Right lung (tissue), 5 donors: ENCODE measurements around the gene ERBIN. TPM values are rescaled to one million over a fixed set of nuclear protein-coding genes. Genes with fewer than 3 reads are reported as not detected.
"Not testable (repeated sequence)": the region's sequence is repeated elsewhere in the genome, so short reads cannot be mapped to it uniquely, and the experiment has no call there.

ENCODE experiments used
- DNase-seq, 2 donors: peaks; one replicate each; pipeline ENCODE4 v3.0.0-alpha.2; 2013
- polyA plus RNA-seq, 5 donors: library from polyadenylated mRNA; unstranded; fragments of 120-200 nt; gene quantifications; one replicate each; pipeline versions ENCODE4 v1.2.1 to v1.2.3, GENCODE V29; 2013; ENCODE audit warnings: inconsistent platforms in 1 of 5, low replicate concordance in 1 of 5; ENCODE audit not compliant: insufficient read length in 5 of 5, insufficient read depth in 1 of 5

ERBIN gene
- polyA plus RNA-seq, 5 donors, result 57.3 to 85.2 (median 80.2) TPM

DNA sequence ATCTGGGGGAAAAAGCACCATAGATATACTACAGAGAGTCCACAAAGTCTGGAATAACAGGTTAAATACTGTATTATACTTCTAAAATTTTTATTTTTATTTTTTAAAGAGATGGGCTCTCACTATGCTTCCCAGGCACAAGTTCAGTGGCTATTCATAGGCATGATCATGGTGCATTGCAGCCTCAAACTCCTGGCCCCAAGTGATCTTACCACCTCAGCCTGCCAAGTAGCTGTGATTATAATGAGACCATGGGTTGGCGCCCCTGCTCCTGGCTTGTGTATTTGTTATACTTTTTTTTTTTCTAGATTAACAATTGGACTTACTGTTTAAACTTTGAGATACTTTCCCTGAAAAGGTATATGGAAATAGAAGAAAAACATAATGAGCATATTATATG lies 25.9 kb downstream of the ERBIN start:
- no peak for DNase-seq

DNA sequence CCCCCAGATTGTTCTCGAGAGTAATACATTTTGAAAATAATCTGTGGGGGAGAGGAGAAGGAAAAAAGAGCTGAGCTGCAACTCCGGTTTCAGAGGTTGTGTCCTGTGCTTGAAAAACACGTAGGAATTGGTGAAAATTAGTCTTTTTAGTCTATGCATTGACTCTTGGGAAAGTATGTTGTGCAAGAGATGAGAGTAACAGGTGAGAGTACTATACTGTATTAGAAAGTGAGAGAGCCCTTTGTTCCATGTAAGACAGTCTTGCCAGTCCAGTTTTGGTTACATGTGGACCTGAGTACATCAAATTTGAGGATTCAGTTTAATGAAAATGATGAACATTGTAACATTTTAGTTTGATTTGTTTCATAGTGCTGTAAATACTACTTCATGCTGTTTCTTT lies 27.8 kb downstream of the ERBIN start:
- no peak for DNase-seq

DNA sequence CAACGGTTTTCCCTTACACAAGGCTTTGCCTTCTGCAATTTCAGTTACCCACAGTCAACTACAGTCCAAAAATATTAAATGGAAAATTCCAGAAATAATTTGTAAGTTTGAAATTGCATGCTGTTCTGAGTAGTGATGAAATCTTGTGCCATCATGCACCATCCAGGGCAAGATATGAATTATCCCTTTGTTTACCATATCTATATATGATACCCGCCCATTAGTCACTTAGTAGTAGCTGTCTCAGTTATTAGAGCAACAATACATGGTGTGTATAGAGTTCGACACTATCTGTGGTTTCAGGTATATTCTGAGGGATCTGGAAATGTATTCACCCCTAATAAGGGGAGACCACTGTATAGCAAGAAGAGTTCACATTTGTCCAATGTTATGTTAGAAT lies 29.4 kb downstream of the ERBIN start:
- DNase-seq, result no peak

DNA sequence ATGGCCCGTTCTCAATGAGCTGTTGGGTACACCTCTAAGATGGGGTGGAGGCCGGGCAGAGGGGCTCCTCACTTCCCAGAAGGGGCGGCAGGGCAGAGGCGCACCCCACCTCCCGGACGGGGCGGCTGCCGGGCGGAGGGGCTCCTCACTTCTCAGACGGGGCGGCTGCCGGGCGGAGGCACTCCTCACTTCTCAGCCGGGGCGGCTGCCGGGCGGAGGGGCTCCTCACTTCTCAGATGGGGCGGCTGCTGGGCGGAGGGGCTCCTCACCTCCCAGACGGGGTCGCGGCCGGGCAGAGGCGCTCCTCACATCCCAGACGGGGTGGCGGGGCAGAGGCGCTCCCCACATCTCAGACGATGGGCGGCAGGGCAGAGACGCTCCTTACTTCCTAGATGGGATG lies 31.3 kb downstream of the ERBIN start:
- not testable (repeated sequence) for DNase-seq

DNA sequence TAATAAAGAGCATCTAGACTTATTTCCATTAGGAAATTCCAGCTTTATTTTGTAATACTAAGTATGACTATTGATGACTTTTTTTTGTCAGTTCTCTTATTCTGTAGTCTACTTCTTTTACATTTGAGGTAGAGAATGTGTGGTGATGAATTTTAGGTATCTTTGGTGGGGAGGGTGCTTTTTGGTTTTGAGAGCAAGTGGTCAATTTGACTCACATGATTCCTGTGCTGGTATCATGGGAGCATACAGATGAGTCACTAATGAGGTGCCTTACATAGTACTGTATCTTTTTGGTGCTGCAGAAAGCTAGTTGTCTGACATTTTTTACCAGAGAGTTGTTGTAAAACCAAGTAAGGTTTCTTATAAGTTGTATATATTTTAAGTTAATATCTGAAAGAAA lies 35.3 kb downstream of the ERBIN start:
- no peak for DNase-seq

DNA sequence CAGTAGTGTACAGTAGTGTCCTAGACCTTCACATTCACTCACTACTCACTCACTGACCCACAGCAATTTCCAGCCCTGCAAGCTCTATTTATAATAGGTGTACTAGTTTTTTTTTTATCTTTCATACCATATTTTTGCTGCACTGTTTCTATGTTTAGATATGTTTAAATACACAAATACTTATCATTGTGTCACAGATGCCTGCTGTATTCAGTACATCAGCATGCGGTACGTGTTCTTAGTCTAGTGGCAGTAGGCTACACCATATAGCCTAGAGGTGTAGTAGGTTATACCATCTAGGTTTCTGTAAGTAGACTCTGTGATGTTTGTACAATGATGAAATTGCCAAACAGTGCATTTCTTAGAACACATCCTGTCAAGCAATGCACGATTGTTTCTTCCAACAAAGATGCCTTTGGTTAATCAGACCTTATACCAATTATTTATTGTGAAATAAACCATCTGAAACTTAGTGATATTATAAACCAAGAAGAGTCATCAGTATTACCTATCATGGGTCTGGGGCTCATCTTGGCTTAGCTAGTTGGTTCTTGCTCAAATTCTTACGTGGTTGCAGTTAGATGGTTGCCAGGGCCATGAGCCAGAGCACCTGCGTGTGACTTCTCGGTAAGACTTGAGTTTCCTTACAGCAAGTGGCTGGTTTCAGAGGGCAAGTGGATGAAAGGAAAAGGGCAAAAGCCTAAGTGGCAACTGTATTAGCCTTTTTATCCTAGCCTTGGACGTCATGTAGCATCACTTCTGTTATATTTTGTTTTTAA lies 41.1 kb downstream of the ERBIN start:
- no peak for DNase-seq

DNA sequence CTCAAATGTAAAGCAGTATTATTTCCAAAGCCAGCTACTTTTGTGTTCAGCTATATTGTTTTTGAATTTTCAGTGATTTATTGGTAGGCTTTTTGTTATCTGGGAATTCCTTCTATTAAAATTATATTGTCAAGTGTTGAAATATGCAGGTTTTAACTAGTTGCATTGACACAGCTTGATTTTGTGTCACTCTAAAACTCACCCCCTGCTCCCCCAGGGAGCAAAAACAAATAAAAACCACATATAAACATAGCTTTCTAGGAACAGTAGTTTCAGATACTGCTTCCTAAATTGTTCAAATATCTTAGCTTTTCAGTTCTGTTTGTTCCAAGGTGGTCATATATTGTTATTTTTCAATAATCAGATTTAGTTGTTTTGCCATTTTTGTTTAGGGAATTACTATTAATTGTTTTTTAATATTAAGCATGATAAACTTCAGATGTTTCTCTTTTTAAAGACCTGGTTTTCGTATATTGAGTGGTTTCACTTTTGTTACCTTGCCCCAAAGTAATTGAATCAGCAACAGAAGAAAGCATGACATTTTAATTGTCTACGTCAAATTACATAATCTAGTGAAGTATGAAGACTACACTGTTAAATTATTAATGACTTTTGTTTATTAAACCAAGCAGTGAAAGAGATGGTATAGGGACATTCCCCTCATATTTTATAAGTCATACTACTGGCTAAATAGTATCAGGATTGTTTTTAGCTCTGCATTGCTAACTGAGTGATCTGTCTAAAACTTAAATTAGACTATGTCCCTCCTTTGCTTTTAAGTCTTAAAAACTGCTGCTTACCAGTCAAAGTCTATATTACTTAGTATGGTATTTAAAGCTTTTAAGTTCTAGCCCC lies 43.4 kb downstream of the ERBIN start:
- DNase-seq, result no peak

DNA sequence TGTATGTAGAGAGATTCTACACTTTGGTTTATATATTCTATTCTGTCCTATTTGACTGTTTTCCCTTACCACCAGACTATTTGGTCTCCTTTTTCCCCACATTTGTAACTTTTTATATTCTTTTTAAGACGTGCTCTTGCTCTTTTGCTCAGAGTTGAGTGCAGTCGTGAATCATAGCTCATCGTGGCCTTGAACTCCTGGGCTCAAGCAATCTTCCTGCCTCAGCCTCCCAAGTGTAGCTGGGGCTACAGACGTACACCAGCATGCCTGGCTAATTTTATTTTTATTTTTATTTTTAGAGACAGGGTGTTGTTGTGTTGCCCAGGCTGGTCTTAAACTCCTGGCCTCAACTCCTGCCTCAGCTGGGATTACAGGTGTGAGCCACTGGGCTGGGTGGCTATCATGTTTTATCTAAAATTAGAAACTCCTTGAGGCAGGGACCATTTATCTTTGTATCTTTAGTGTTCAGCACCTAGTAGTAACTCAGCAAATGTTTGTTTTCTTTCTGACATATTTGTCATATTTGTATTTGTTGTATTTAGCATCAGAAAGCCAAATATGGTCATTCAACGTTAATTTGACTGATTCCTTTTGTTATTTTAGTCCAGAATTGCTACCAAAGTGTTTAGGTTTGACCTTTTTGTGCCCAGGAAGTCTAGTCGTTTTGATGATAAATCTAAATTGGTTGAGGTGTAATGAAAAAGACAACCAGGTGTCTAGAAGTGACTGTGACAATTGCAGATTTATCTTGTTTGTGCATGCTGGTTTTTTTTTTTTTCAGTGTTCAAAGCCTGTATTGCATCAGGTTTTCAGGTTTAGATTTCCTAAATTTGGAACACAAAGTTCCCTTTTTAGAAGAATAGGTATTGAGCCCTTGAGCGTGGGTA lies 44.3 kb downstream of the ERBIN start:
- no peak for DNase-seq

DNA sequence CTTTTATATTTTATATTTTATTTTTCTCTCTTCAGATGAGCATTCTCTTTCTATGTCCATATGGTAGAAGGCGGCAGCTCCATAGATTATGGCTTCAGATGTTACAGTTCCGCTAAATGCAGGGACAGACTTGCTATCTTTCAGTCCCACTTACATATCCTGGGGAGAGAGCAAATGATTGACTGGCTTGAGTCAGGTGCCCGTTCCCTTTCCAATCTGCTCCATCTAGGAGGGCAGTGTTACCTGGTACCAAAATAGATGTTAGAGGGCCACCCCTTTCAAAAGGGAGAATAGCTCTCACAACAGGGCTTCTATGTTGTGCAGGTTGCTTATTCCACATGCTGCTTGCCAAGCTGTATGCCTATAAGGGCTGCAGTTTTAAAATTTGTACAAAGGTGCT lies 45.3 kb downstream of the ERBIN start:
- no peak for DNase-seq

DNA sequence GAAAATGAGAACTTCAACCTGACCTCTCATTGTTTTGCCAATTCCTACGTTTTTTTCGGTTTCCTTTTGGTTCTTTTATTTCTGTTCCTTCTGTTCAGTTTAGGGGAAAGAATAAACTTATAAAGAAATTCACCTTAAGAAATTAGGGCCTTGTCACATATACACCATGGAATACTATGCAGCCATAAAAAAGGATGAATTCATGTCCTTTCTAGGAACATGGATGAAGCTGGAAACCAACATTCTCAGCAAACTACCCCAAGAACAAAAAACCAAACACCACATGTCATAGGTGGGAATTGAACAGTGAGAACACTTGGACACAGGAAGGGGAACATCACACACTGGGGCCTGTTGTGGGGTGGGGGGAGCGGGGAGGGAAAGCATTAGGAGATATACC lies 46.5 kb downstream of the ERBIN start:
- DNase-seq, result not testable (repeated sequence)

DNA sequence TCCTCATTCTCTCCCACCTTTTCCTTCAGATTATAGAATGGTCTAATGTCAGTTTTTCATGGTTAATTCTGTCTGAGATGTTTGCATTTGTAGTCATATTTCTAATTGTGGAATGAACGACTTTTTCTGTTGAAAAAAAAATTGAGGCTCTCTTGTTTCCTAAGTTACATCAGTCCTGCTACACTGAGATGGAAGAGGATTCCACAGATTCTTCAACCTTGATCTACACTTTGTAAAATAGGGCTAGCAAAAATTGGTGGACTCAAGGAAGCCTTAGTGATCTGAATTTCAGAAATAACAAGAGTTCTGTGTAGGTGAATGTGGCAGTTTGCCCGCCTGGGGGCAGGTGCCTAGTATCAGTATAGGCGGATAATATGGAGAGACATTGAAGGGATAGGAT lies 51.9 kb downstream of the ERBIN start:
- no peak for DNase-seq

DNA sequence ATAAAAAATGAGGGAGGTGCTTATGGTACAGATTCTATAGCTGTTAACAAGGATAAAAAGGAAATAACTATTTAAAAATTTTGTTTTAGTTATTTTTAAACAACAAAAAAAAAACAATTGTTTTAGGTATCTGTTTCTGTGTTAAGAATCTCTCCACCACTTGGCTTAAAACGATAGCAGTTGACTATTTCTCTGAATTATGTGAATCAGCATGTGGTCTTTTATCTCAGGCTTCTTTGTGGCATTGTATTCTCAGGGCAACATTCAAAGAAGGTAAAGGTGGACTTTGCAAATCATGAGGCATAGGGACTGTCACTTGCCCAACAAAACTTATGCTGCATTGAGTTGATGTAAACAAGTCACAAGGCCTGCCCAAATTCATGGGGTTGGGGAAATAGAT lies 55.2 kb downstream of the ERBIN start:
- no peak for DNase-seq

DNA sequence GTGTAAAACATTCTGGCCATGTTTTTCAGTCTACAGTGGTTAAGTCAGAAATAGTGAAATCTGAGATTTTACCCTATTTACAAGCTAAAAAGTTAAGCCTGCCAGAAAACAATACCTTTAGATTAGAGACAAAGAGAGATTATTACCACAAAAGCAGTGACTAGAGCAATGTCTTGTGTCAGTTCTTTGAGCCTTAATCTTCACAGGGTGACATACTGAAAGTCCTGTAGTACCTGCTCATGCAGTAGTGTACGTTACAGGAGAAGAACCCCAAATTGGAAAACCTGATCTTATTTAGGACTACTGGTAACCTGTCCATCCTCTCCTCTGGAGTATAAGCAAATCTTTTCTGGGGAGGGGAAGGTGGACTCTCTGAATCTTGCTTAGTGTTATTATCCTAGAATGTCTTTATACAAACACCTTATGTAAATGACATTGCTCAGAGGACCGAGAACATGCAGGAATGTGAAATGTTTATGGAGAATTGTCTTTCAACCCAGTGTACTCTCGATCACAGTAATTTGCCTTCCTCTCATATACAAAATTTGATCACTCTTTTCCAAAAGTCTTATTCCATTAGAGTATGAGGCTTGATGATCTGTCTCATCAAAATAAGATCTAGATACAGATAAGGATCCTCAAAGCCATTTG lies 55.7 kb downstream of the ERBIN start:
- DNase-seq, result no peak

DNA sequence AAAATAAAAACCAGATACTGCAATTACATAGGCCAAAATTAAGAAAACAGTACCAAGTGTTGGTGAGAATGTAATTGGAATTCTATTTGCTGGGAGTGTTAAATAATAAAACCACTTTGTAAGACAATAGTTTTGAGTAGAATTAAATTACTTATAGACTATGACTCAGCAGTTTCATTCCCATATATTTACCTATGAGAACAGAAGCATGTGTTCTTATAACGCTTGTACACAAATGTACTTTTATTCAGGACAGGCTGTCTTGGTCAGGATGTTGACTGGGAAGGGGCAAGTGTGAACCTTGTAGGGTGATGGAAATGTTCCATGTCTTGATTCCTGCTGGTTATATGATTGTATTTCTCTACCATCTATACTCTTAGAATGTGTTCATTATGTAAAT lies 56.3 kb downstream of the ERBIN start:
- DNase-seq, result no peak

DNA sequence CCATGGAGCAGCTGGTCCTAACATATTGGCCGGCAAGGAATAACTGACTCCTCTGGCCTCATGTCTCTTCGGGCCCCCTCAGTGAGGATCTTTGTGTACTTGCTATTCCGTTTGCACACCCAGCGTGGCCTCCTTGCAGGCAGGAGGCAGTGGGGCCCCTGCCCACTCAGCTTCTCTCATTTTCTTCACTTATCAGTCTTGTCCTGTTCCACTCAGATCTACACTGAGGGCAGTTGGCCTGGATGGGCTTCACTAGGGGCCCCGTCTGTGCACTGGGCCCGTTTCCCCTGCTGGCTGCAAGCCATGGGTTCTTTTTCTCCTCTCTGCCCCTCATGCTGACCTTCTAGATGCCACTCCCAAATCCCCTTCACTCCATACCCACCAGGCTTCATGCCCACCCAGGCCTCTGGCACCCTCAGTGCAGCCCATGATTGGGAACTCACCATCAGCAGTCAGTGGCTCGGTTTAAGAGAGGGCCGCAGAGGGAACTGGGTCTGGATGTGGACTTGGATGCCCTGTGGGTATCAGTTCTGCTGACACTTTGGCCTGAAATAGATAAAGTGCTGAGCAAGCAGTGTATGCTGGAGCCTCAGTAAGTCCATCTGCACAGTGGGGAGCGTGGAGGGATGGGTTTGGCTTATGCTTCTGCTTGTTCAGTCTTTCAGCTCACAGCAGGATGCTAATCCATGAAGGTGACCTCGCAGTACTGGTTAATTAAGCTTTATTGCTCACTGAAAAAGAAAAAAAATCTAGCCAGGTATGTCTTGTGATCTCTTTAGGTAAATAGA lies 57.9 kb downstream of the ERBIN start:
- no peak for DNase-seq

DNA sequence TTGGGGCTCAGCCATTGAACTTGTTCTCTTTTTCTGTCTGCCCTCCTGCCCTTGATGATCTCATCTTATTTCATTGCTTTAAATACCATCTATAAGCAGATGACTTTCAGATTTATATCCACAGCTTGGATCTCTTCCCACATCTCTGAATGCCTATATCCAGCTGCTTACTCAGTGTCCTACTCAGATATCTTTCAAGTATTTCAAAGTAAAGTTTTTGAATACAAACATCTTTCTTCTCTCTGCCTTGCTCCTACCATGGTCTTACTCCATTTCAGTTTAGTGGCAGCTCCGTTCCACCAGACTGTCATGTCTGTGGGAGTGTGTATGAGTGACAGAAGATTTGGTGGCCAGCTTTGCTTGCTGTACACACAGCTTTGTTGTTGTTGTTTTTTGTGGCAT lies 59.7 kb downstream of the ERBIN start:
- DNase-seq, result no peak

DNA sequence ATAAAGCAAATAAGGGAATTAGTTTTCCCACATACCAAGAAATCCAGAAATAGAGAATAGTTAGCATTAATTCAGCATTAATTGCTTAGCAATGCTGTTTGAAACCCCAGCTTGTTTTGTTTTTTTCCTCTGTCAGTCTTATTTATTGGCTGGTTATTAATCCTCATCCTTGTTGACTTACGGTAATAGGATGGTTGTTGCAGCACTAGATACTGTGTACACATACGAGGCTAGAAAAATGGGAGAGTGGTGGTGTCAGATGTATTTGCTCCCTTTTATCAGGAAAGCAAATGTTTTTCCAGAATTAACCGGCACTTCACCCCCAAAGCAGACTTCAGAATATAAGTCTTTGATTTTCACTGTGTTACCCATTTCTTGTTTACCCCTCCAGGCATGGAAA lies 60.4 kb downstream of the ERBIN start:
- no peak for DNase-seq

DNA sequence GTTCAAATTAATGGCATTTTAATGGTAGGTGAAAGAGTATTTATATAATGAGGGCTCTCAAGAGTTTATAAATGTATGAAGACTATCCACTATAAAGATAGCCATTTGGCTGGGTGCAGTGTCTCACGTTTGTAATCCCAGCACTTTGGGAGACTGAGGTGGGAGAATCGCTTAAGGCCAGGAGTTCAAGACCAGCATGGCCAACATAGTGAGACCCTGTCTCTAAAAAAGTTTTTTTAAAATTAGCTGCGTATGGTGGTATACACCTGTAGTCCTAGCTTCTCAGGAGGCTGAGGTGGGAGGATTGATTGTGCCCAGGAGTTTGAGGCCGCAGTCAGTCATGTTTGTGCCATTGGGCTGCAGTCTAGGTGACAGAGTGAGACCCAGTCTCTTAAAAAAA lies 61.6 kb downstream of the ERBIN start:
- DNase-seq, result no peak

DNA sequence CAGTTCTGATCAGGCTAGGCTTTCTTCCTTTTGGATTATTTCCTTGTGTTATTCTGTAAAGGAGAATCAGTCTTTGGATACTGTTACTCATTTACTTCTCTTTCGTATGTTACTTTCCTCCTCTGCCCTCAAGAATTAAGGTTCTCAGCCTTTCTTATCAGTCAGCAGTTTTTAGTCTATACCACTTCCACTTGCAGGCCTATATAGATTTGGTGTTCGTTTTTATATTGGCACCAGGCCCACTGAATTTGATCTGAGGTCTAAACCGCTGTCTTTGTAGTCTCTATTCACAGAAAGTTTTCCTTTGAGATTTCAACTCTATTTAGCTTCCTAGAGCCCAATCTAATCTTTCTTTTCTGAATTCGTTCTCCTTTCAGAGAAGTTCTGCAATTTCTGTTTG lies 62.8 kb downstream of the ERBIN start:
- DNase-seq, result no peak

DNA sequence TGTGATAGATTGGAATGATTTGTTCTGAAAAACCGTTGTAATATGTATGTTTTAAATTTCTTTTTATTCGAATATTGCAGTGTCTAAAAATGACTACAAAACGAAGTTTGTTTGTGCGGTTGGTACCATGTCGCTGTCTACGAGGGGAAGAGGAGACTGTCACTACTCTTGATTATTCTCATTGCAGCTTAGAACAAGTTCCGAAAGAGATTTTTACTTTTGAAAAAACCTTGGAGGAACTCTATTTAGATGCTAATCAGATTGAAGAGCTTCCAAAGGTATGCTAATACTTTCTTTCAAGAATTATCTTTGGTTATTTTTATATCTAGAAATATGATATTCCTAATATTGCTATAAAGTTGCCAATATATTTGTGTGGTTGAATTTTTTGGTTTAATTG lies 66.3 kb downstream of the ERBIN start:
- no peak for DNase-seq
